ENCODE data around the gene TM4SF1.

TM4SF1 gene

GRCh38 chr3:149377408-149378364 is at the start of gene TM4SF1:
TSS of gene TM4SF1 (minus strand) at chr3:149377649. CDS start at chr3:149377547, 102 bp downstream.
- DNase-seq: peak; percentile 38

GRCh38 chr3:149426325-149426724 is 48.9 kb upstream of the TM4SF1 start:
- no peak for DNase-seq

GRCh38 chr3:149424918-149425317 is 47.5 kb upstream of the TM4SF1 start:
- DNase-seq: no peak

GRCh38 chr3:149421764-149422163 is 44.3 kb upstream of the TM4SF1 start:
- DNase-seq: no peak

- DNase-seq: no peak
These were observed 42.4 kb upstream of the TM4SF1 start for GRCh38 chr3:149419816-149420215.

- DNase-seq: no peak
These were observed 40.3 kb upstream of the TM4SF1 start for GRCh38 chr3:149417727-149418126.

GRCh38 chr3:149417174-149417573 is 39.7 kb upstream of the TM4SF1 start:
- DNase-seq: no peak

- DNase-seq: no peak
These were observed 38.0 kb upstream of the TM4SF1 start for GRCh38 chr3:149415484-149415883.

GRCh38 chr3:149414557-149415231 is 37.2 kb upstream of the TM4SF1 start:
- DNase-seq: no peak

GRCh38 chr3:149411583-149411982 is 34.1 kb upstream of the TM4SF1 start:
- DNase-seq: no peak

GRCh38 chr3:149409351-149409750 is 31.9 kb upstream of the TM4SF1 start:
- DNase-seq: no peak

- no peak for DNase-seq
These were observed 30.4 kb upstream of the TM4SF1 start for GRCh38 chr3:149407898-149408297.

- DNase-seq: no peak
These were observed 28.8 kb upstream of the TM4SF1 start for GRCh38 chr3:149406244-149406752.

GRCh38 chr3:149403443-149403842 is 26.0 kb upstream of the TM4SF1 start:
- DNase-seq: no peak

- DNase-seq: no peak
These were observed 25.0 kb upstream of the TM4SF1 start for GRCh38 chr3:149402481-149402880.

GRCh38 chr3:149401926-149402310 is 24.5 kb upstream of the TM4SF1 start:
- DNase-seq: no peak

- no peak for DNase-seq
These were observed 23.9 kb upstream of the TM4SF1 start for GRCh38 chr3:149401212-149401925.

- DNase-seq: no peak
These were observed 23.2 kb upstream of the TM4SF1 start for GRCh38 chr3:149400645-149401044.

GRCh38 chr3:149398296-149398695 is 20.8 kb upstream of the TM4SF1 start:
- DNase-seq: no peak

- no peak for DNase-seq
These were observed 20.1 kb upstream of the TM4SF1 start for GRCh38 chr3:149397528-149397927.

- DNase-seq: no peak
These were observed 19.0 kb upstream of the TM4SF1 start for GRCh38 chr3:149396476-149396875.

- peak; percentile 73 for DNase-seq
These were observed 17.9 kb upstream of the TM4SF1 start for GRCh38 chr3:149395107-149396089.

Measured in eye (tissue), 1 donor.